Endothelial cell of umbilical vein (primary cell): ENCODE results near the gene TDRD9. TPM values are rescaled to one million over a fixed set of nuclear protein-coding genes. Genes with fewer than 3 reads are reported as not detected.

Experiments used
- BruUV-seq: library from RNA; stranded (reverse); fragments of 400-500 nt; replicated peaks from 2 replicates; lab custom pipeline; 2021; lab: Mats Ljungman, UMichigan
- CTCF ChIA-PET: fragments of 300-600, 350-600 bp; sonication (Branson Sonifier 250); formaldehyde crosslinking; loops from one replicate; lab custom pipeline; 2021; ENCODE audit warnings: antibody characterized with exemption, inconsistent platforms; lab: Charles Lee
- POLR2A ChIA-PET: fragments of 300-600, 350-600 bp; sonication (Branson Sonifier 250); formaldehyde crosslinking; loops from one replicate; lab custom pipeline; 2021; ENCODE audit warnings: antibody characterized with exemption, inconsistent platforms; lab: Charles Lee
- DNase-seq: peaks from one replicate; pipeline ENCODE4 v3.0.0-alpha.2; 2011; ENCODE audit warnings: low read depth, low spot score
- FAIRE-seq: peaks from 2 replicates; lab custom pipeline; 2011; peaks lifted over from hg19 to GRCh38; lab: Jason Lieb, UNC
- H2AFZ ChIP-seq: 2 replicates; pipeline ENCODE4 v1.6.0; 2012; ENCODE audit warnings: low read depth, low read length, control low read depth, inconsistent platforms
- H3K27ac ChIP-seq: 2 replicates; pipeline ENCODE4 v1.5.1; 2011; ENCODE audit warnings: low read depth, mild to moderate bottlenecking, control low read depth, low read length, moderate library complexity; ENCODE audit not compliant: insufficient read depth
- H3K27me3 ChIP-seq, 2 experiments: 2 replicates each; pipeline versions ENCODE4 v1.6.0 to v1.6.1; 2011; ENCODE audit warnings: low read length in 2 of 2, mixed read lengths in 1 of 2; ENCODE audit not compliant: control insufficient read depth in 2 of 2, insufficient read depth in 2 of 2
- H3K36me3 ChIP-seq, 2 experiments: 2 replicates in 1 of 2; 3 replicates in 1 of 2; pipeline ENCODE4 v1.5.1; 2011; ENCODE audit warnings: low read length in 2 of 2, mild to moderate bottlenecking in 1 of 2, moderate library complexity in 1 of 2; ENCODE audit not compliant: control insufficient read depth in 2 of 2, insufficient read depth in 2 of 2; ENCODE audit errors: extremely low read depth in 1 of 2
- H3K4me1 ChIP-seq: 3 replicates; pipeline ENCODE4 v1.5.1; 2011; ENCODE audit warnings: mild to moderate bottlenecking, low read length; ENCODE audit not compliant: control insufficient read depth, insufficient read depth; ENCODE audit errors: extremely low read depth
- H3K4me2 ChIP-seq: 2 replicates; pipeline ENCODE4 v1.6.1; 2011; ENCODE audit warnings: low read length, control low read depth, mixed read lengths; ENCODE audit not compliant: insufficient read depth
- H3K4me3 ChIP-seq, 3 experiments: fragments of 200-600 bp in 1 of 3; sonication (generic), shearing (Covaris generic) in 1 of 3; replicated peaks in 1 of 3; 2 replicates each; pipeline ENCODE4 v1.5.1; 2011 to 2016; ENCODE audit warnings: control low read depth in 3 of 3, low read length in 3 of 3, mild to moderate bottlenecking in 2 of 3, inconsistent platforms in 1 of 3, low read depth in 1 of 3, moderate library complexity in 1 of 3; ENCODE audit not compliant: insufficient read depth in 1 of 3
- H3K79me2 ChIP-seq: 2 replicates; pipeline ENCODE4 v1.6.0; 2012; ENCODE audit warnings: low read length, inconsistent platforms; ENCODE audit not compliant: control insufficient read depth, insufficient read depth
- H3K9ac ChIP-seq: replicated peaks from 2 replicates; pipeline ENCODE3; 2011; ENCODE audit warnings: low read length, control low read depth; ENCODE audit not compliant: insufficient read depth; ENCODE audit errors: extremely low read depth
- H3K9me1 ChIP-seq: replicated peaks from 3 replicates; pipeline ENCODE4 v1.6.0; 2011; ENCODE audit warnings: mild to moderate bottlenecking, low read length; ENCODE audit not compliant: control insufficient read depth, insufficient read depth; ENCODE audit errors: extremely low read depth
- H3K9me3 ChIP-seq: replicated peaks from 2 replicates; pipeline ENCODE4 v1.5.1; 2012; ENCODE audit warnings: low read length, inconsistent platforms; ENCODE audit not compliant: control insufficient read depth, insufficient read depth
- H4K20me1 ChIP-seq: replicated peaks from 2 replicates; pipeline ENCODE3; 2011; ENCODE audit warnings: mild to moderate bottlenecking, low read length; ENCODE audit not compliant: control insufficient read depth, insufficient read depth; ENCODE audit errors: extremely low read depth
- EZH2 ChIP-seq: IDR thresholded peaks from 2 replicates; pipeline ENCODE4 v1.6.1; 2012; ENCODE audit warnings: borderline replicate concordance, low read depth, mild to moderate bottlenecking, moderate library complexity, low read length, inconsistent platforms; ENCODE audit not compliant: severe bottlenecking
- FOS ChIP-seq: IDR thresholded peaks from 2 replicates; pipeline ENCODE4 v1.6.1; 2011; ENCODE audit warnings: mild to moderate bottlenecking, low read length, moderate library complexity, borderline replicate concordance; ENCODE audit not compliant: insufficient read depth
- GATA2 ChIP-seq: IDR thresholded peaks from 2 replicates; pipeline ENCODE4 v1.7.0; 2011; ENCODE audit warnings: low read depth, mild to moderate bottlenecking, moderate library complexity, mixed read lengths, low read length; ENCODE audit not compliant: insufficient read length, insufficient read depth
- JUN ChIP-seq: IDR thresholded peaks from 2 replicates; pipeline ENCODE4 v1.6.1; 2011; ENCODE audit warnings: borderline replicate concordance, low read depth; ENCODE audit not compliant: insufficient read length, insufficient read depth
- MYC ChIP-seq: IDR thresholded peaks from one replicate; pipeline ENCODE4 v1.6.1; 2011; ENCODE audit warnings: mild to moderate bottlenecking, low read depth, low read length
- POLR2A ChIP-seq: IDR thresholded peaks from 2 replicates; pipeline ENCODE4 v1.6.1; 2012; ENCODE audit warnings: low read depth, mild to moderate bottlenecking, control low read depth, low read length
- POLR2AphosphoS5 ChIP-seq: IDR thresholded peaks from 2 replicates; pipeline ENCODE4 v1.6.1; 2012; ENCODE audit warnings: low read depth, mild to moderate bottlenecking, control low read depth, low read length, moderate library complexity; ENCODE audit not compliant: insufficient read depth
- dilution Hi-C: fragments of 300-500 bp; cut with MboI; formaldehyde crosslinking; loops from one replicate; pipeline ENCODE4 v1.15.0; 2019; ENCODE audit warnings: low sequenced_read_pairs; ENCODE audit not compliant: extremely low pct_ligation_motif_present
- intact Hi-C: fragments of 100-400 bp; cut with micrococcal nuclease; formaldehyde crosslinking; loops from one replicate; pipeline ENCODE4 v1.10.0; 2022
- polyA plus RNA-seq, 4 experiments: library from polyadenylated mRNA; depleted of rRNA in 3 of 4; stranded (reverse) in 3 of 4; unstranded in 1 of 4; fragments of >200 nt; gene quantifications; 2 replicates each; pipeline versions ENCODE4 v1.2.1 to v1.2.3, GENCODE V29; 2011 to 2012; ENCODE audit warnings: missing spikeins in 1 of 4
- total RNA-seq: library from RNA; stranded (reverse); gene quantifications from 2 replicates; pipeline ENCODE4 v1.2.3, GENCODE V29; 2021
- TF ChIP-seq, protein P1 (sequence below), 2 donors: IDR thresholded peaks; 1 replicate in 1 of 2; 2 replicates in 1 of 2; pipeline ENCODE4 v1.5.1; 2011; ENCODE audit warnings: low read length in 2 of 2, mild to moderate bottlenecking in 2 of 2, moderate library complexity in 2 of 2, control low read depth in 1 of 2, inconsistent platforms in 1 of 2, low read depth in 1 of 2; ENCODE audit not compliant: insufficient read depth in 1 of 2; ENCODE audit errors: extremely low read depth in 1 of 2
- TF ChIP-seq, protein P2 (sequence below): IDR thresholded peaks from 2 replicates; pipeline ENCODE4 v1.6.1; 2011; ENCODE audit not compliant: insufficient read depth, insufficient read length

The TDRD9 gene
- total and polyA plus RNA-seq, 2 donors (not counting 3 experiments of a cell fraction or from before 2014, with no cell fraction given) = 0.52 to 1.4 TPM

DNA sequence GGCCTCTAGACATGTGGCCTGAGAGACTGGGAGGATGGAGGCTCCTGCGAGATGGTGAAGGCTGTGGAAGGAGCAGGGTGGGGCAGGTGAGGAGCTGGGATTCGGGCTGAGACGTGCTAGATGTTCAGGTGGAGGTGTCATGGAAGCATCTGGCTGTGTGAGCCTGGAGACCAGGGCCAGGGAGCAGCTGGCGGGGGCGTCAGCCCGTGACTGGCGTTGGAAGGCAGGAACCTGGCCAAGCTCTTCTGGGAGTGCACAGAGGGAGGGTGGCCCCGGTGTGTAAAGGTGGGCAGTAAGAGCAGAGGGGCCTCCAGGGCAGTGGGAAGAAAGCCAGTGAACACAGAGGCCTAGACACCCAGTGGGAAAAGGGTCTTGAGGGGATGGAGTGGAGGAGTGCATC is 69.1 kb downstream of the TDRD9 start:
- BruUV-seq = no TSS peak
- no peaks in the 10 kb centered on the region for H3K4me1 ChIP-seq
- DNase-seq (no peak), FAIRE-seq (no peak)
- no peaks in the 10 kb centered on the region for H3K79me2 ChIP-seq
- no peak overlapping the region for H3K4me2 ChIP-seq
- H3K9me3 ChIP-seq = no peaks in the 10 kb centered on the region
- no peaks in the 10 kb centered on the region for H4K20me1 ChIP-seq
- intact Hi-C loops = no loop called here
- no peaks in the 10 kb centered on the region for H3K36me3 ChIP-seq
- H3K9ac ChIP-seq = no peak overlapping the region
- POLR2A ChIA-PET = no interaction called here
- peaks cover 8 to 10% of the 10 kb centered on the region in 2 experiments for H3K27me3 ChIP-seq
- no peaks in the 10 kb centered on the region for H3K9me1 ChIP-seq
- H3K4me3 ChIP-seq = no peak overlapping the region
- no peak overlapping the region for H2AFZ ChIP-seq
- no peak for TF ChIP-seq POLR2A
- TF ChIP-seq, protein P1, sequence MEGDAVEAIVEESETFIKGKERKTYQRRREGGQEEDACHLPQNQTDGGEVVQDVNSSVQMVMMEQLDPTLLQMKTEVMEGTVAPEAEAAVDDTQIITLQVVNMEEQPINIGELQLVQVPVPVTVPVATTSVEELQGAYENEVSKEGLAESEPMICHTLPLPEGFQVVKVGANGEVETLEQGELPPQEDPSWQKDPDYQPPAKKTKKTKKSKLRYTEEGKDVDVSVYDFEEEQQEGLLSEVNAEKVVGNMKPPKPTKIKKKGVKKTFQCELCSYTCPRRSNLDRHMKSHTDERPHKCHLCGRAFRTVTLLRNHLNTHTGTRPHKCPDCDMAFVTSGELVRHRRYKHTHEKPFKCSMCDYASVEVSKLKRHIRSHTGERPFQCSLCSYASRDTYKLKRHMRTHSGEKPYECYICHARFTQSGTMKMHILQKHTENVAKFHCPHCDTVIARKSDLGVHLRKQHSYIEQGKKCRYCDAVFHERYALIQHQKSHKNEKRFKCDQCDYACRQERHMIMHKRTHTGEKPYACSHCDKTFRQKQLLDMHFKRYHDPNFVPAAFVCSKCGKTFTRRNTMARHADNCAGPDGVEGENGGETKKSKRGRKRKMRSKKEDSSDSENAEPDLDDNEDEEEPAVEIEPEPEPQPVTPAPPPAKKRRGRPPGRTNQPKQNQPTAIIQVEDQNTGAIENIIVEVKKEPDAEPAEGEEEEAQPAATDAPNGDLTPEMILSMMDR (IDR thresholded peaks at IDR 0.05; ENCODE audit: extremely low read depth in 1 of 2, insufficient read depth in 1 of 2, low read depth in 1 of 2, low read length in 2 of 2) = no peak
- TF ChIP-seq EZH2 = no peak
- TF ChIP-seq MYC = no peak
- TF ChIP-seq FOS = no peak
- TF ChIP-seq JUN = no peak
- TF ChIP-seq, protein P2, sequence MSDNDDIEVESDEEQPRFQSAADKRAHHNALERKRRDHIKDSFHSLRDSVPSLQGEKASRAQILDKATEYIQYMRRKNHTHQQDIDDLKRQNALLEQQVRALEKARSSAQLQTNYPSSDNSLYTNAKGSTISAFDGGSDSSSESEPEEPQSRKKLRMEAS = no peak
- TF ChIP-seq GATA2 = no peak
- no peak for TF ChIP-seq POLR2AphosphoS5
- CTCF ChIA-PET = no interaction called here
- H3K27ac ChIP-seq = no peak overlapping the region
- dilution Hi-C loops = no loop called here
